Brain microvascular endothelial cell (primary cell): Measurements from ENCODE around the gene CEP131.
"Not testable (repeated sequence)": the region's sequence is repeated elsewhere in the genome, so short reads cannot be mapped to it uniquely, and the experiment has no call there.

Experiments used
- DNase-seq: peaks from one replicate; pipeline ENCODE4 v3.0.0-alpha.2; 2020
- H3K27ac ChIP-seq: fragments of 250-450 bp; sonication (Bioruptor Pico); 2 replicates; pipeline ENCODE4 v1.5.1; 2020; ENCODE audit warnings: mild to moderate bottlenecking, moderate library complexity
- H3K27me3 ChIP-seq: fragments of 250-450 bp; sonication (Bioruptor Pico); replicated peaks from 2 replicates; pipeline ENCODE4 v1.5.1; 2020; ENCODE audit warnings: mild to moderate bottlenecking
- H3K36me3 ChIP-seq: fragments of 250-450 bp; sonication (Bioruptor Pico); replicated peaks from 2 replicates; pipeline ENCODE4 v1.5.1; 2020; ENCODE audit warnings: mild to moderate bottlenecking
- H3K4me3 ChIP-seq: 2 replicates; pipeline ENCODE4 v1.5.1; 2011; ENCODE audit warnings: low read depth, mild to moderate bottlenecking, control low read depth, low read length, moderate library complexity
- in situ Hi-C: cut with HindIII; loops from 2 replicates; pipeline ENCODE4 v1.10.0; 2017; ENCODE audit warnings: low sequenced_read_pairs, low pct_ligation_motif_present
- TF ChIP-seq, protein P1 (sequence below): IDR thresholded peaks from 2 replicates; pipeline ENCODE4 v1.5.1; 2011; ENCODE audit warnings: low read depth, mild to moderate bottlenecking, moderate library complexity, low read length, control low read depth, inconsistent platforms; ENCODE audit errors: missing control alignments

Gene CEP131

DNA sequence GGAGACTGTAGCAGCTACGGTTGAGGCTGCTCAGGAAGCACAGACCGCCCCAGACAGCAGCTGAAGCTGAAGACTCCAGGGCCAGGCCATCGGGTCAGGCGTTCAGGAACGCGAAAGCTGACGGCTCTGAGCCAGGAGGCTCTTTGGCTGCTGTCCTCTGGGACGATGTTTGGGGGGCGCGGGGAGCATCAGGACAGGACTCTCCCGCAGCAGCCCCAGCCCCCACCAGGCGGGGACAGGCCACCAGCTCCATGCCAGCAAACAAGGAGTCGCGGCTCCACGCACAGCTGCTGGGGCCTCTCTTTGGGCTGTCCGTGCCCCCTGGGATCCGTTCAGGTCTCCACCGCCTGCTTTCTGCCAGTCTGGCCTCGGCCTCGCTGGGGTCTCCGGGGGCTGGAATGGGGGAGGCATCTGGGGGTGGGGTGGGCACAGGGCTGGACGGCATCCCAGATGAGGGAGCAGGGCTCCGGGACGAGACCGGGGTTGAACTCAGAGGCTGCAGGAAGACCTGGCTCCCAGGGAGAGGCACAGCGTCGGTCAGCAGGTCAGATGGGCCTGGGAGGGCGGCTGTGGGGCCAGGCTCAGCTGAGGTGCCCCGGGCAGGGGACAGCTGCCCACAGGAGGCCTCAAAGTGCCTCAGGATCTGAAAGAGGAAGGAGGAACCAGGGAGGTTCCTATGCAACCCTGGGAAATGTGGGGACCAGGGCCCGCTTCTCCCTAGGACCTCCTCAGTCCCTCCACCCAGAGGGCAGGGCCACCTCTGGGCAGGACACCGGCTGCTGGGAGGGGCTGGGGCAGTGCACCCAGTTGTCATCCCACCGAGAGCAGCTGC, 6.3 kb upstream of the CEP131 start:
- H3K36me3 ChIP-seq = peaks cover 33% of the 10 kb centered on the region
- no peak overlapping the region for H3K27ac ChIP-seq
- H3K4me3 ChIP-seq = no peak overlapping the region
- TF ChIP-seq, protein P1, sequence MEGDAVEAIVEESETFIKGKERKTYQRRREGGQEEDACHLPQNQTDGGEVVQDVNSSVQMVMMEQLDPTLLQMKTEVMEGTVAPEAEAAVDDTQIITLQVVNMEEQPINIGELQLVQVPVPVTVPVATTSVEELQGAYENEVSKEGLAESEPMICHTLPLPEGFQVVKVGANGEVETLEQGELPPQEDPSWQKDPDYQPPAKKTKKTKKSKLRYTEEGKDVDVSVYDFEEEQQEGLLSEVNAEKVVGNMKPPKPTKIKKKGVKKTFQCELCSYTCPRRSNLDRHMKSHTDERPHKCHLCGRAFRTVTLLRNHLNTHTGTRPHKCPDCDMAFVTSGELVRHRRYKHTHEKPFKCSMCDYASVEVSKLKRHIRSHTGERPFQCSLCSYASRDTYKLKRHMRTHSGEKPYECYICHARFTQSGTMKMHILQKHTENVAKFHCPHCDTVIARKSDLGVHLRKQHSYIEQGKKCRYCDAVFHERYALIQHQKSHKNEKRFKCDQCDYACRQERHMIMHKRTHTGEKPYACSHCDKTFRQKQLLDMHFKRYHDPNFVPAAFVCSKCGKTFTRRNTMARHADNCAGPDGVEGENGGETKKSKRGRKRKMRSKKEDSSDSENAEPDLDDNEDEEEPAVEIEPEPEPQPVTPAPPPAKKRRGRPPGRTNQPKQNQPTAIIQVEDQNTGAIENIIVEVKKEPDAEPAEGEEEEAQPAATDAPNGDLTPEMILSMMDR = no peak
- in situ Hi-C loops = no loop called here
- H3K27me3 ChIP-seq = no peaks in the 10 kb centered on the region
- no peak for DNase-seq

DNA sequence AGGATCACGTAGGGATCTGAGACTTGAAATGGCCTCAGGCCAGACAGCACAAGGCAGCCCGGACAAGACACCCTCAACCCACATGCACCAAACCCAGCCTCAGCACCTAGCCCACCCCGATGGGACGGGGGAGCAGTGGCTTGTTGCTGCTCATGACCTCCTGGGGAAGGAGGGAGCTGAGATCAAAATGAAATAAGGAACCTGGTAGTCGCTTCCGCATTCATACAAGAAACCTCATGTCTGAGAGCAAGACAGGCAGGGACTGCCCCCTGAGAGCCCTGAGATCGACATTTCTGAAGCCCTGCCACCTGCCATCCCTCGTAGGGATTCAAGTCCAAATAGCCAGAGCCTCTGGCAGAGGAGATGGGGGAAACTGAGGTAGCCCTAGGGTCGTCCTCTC, 5.7 kb upstream of the CEP131 start:
- peaks cover 33% of the 10 kb centered on the region for H3K36me3 ChIP-seq
- TF ChIP-seq, protein P1 = no peak
- no peaks in the 10 kb centered on the region for H3K27me3 ChIP-seq
- DNase-seq = no peak
- H3K4me3 ChIP-seq = no peak overlapping the region
- in situ Hi-C loops = no loop called here
- no peak overlapping the region for H3K27ac ChIP-seq

DNA sequence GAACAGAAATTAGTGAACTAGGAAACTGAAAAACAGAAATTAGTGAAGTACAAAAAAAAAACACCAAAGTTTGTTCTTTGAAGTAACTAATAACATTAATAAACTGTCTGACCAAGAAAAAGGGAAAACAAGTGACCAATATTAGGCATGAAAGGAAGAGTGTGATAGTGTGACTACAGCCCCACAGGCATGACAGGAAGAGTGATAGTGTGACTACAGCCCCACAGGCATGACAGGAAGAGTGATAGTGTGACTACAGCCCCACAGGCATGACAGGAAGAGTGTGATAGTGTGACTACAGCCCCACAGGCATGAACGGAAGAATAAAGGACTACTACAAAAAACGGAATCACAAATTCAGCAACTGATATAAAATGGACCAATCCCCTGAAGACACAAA, 4.9 kb upstream of the CEP131 start:
- in situ Hi-C loops, H3K27ac ChIP-seq, DNase-seq, H3K27me3 ChIP-seq, H3K4me3 ChIP-seq: not testable (repeated sequence)
- peaks cover 29% of the 10 kb centered on the region for H3K36me3 ChIP-seq

DNA sequence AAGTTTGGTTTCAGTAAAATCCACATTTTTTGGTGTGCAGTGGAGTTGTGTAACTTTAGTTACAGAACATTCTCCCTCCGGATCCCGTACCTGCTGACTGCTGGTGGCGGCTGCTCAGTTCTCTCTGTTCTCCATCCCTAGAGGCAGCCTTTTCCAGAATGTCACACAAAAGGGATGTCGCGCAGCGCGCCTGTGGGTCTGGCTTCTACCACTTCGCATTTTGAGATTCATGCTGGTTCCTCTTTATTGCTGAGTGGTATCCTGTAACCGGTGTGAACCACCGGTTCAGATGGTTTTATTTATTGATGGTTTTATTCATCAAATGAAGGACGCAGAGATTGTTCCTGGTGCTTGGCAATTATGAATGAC, 981 bp upstream of the CEP131 start:
- Histone ChIP-seq H3K36me3 (peaks cover 1% of the 10 kb centered on the region), H3K4me3 (peak overlapping the region; percentile 54), H3K27ac (no peak overlapping the region), H3K27me3 (no peaks in the 10 kb centered on the region)
- in situ Hi-C loops = no loop called here
- TF ChIP-seq, protein P1 = no peak
- DNase-seq = no peak

DNA sequence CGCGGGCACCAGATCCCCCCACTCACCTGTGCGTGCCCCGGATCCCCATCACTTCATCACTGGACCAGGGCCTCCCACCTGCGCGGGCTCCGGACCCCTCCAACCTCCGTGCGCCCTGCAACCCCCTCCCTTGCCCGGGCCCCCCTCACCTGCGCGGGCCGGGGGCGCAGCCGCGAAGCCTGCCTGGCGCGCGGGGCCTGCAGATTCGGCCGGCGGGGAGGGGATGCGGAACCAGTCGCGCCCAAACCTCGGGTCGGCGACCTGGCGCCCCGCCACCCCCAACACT, 202 bp downstream of the CEP131 start:
- TF ChIP-seq, protein P1 = no peak
- Histone ChIP-seq H3K27me3 (no peaks in the 10 kb centered on the region), H3K27ac (no peak overlapping the region), H3K36me3 (no peaks in the 10 kb centered on the region), H3K4me3 (peak overlapping the region; percentile 76)
- DNase-seq = no peak
- in situ Hi-C loops = no loop called here

DNA sequence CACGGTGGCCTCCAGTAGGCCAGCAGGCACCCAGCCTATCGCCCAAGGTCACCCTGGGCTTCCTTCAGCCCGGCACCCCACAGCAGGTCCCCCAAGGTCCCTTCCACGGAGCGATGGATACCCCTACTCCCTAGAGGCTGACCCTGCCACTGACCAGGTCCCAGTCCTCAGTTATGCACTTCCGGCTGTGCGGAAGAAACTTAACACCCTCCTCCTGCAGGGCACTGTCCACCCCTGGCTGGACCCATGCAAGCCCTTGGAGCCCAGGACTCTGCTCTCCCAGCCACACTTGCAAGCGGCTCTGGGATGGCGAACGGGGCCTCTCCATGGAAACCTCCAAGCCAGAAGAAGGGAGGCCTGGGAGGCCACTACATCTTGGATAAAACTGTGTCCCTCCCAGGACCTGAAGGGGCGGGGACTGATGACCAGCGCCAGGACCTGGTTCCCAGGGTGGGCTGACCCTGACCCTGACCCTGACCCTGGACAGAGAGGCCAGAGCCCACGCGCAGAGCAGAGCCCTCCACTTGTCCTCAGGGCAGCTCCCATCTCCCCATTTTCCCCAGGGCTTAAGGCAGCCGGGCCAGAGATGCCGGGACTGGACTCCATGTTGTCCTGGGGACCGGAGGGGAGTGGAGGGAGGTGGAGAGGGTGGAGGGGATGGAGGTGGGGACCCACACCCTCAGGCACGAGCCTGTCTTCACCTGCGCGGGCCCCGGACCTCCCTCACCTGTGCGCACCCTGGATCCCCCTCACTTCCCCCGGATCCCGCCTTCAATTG, 734 bp downstream of the CEP131 start:
- TF ChIP-seq, protein P1 = no peak
- Histone ChIP-seq H3K4me3 (peak overlapping the region; percentile 76), H3K27ac (no peak overlapping the region), H3K36me3 (no peaks in the 10 kb centered on the region), H3K27me3 (no peaks in the 10 kb centered on the region)
- in situ Hi-C loops = no loop called here
- no peak for DNase-seq
